H9 (cell line): ENCODE data around the gene ALG14. TPM values are rescaled to one million over a fixed set of nuclear protein-coding genes. Genes with fewer than 3 reads are reported as not detected.

Experiments
- DNase-seq: peaks from one replicate; pipeline ENCODE4 v3.0.0-alpha.2; 2017
- H2AFZ ChIP-seq: one replicate; pipeline ENCODE4 v1.6.1; 2013; ENCODE audit warnings: mild to moderate bottlenecking, low read length, control low read depth, moderate library complexity
- H2AK5ac ChIP-seq: 2 replicates; pipeline ENCODE4 v1.6.1; 2013; ENCODE audit warnings: low read length, control low read depth, mixed read lengths; ENCODE audit not compliant: insufficient read length
- H2BK120ac ChIP-seq: one replicate; pipeline ENCODE4 v1.6.1; 2013; ENCODE audit warnings: low read depth, mild to moderate bottlenecking, low read length, control low read depth, inconsistent platforms; ENCODE audit not compliant: poor library complexity, severe bottlenecking
- H2BK12ac ChIP-seq: 2 replicates; pipeline ENCODE4 v1.6.1; 2013; ENCODE audit warnings: low read length, control low read depth, mixed read lengths, low read depth; ENCODE audit not compliant: insufficient read length
- H2BK15ac ChIP-seq: 2 replicates; pipeline ENCODE4 v1.6.1; 2013; ENCODE audit warnings: low read depth, low read length, control low read depth
- H2BK20ac ChIP-seq: one replicate; pipeline ENCODE4 v1.6.1; 2013; ENCODE audit warnings: low read depth, mild to moderate bottlenecking, low read length, control low read depth, inconsistent platforms; ENCODE audit not compliant: poor library complexity, severe bottlenecking
- H2BK5ac ChIP-seq: 2 replicates; pipeline ENCODE4 v1.6.1; 2013; ENCODE audit warnings: low read length, control low read depth, mixed read lengths; ENCODE audit not compliant: insufficient read length
- H3K14ac ChIP-seq: 2 replicates; pipeline ENCODE4 v1.6.1; 2013; ENCODE audit warnings: low read length, control low read depth; ENCODE audit not compliant: insufficient read depth
- H3K18ac ChIP-seq: 2 replicates; pipeline ENCODE4 v1.6.1; 2013; ENCODE audit warnings: low read depth, mild to moderate bottlenecking, mixed read lengths, low read length, control low read depth; ENCODE audit not compliant: insufficient read length
- H3K23ac ChIP-seq: 2 replicates; pipeline ENCODE4 v1.6.1; 2013; ENCODE audit warnings: low read length, control low read depth, mixed read lengths, low read depth; ENCODE audit not compliant: insufficient read length
- H3K23me2 ChIP-seq: 2 replicates; pipeline ENCODE4 v1.6.1; 2013; ENCODE audit warnings: low read depth, mild to moderate bottlenecking, mixed read lengths, low read length, control low read depth; ENCODE audit not compliant: insufficient read length, poor library complexity, severe bottlenecking
- H3K27ac ChIP-seq: 2 replicates; pipeline ENCODE4 v1.5.1; 2013; ENCODE audit warnings: low read length, control low read depth, mixed read lengths, low read depth; ENCODE audit not compliant: insufficient read length
- H3K27me3 ChIP-seq: 2 replicates; pipeline ENCODE4 v1.6.1; 2013; ENCODE audit warnings: low read length, control low read depth, inconsistent platforms; ENCODE audit not compliant: insufficient read depth
- H3K4ac ChIP-seq: 2 replicates; pipeline ENCODE4 v1.6.1; 2013; ENCODE audit warnings: low read depth, mild to moderate bottlenecking, control low read depth, inconsistent platforms, low read length, moderate library complexity
- H3K4me1 ChIP-seq: 2 replicates; pipeline ENCODE4 v1.6.1; 2013; ENCODE audit warnings: low read length, control low read depth, inconsistent platforms; ENCODE audit not compliant: insufficient read depth
- H3K4me2 ChIP-seq: 2 replicates; pipeline ENCODE4 v1.6.1; 2013; ENCODE audit warnings: low read length, control low read depth, mixed read lengths; ENCODE audit not compliant: insufficient read length, insufficient read depth
- H3K56ac ChIP-seq: 2 replicates; pipeline ENCODE4 v1.6.1; 2013; ENCODE audit warnings: low read depth, mild to moderate bottlenecking, mixed read lengths, low read length, control low read depth; ENCODE audit not compliant: insufficient read length
- H3K79me1 ChIP-seq: 2 replicates; pipeline ENCODE4 v1.6.1; 2013; ENCODE audit warnings: low read depth, mild to moderate bottlenecking, moderate library complexity, low read length, control low read depth, inconsistent platforms; ENCODE audit not compliant: insufficient read depth, poor library complexity, severe bottlenecking
- H3K79me2 ChIP-seq: 2 replicates; pipeline ENCODE4 v1.6.1; 2013; ENCODE audit warnings: low read length, control low read depth, inconsistent platforms; ENCODE audit not compliant: insufficient read depth
- H3K9ac ChIP-seq: 2 replicates; pipeline ENCODE4 v1.6.1; 2013; ENCODE audit warnings: low read length, control low read depth, mixed read lengths; ENCODE audit not compliant: insufficient read length; ENCODE audit errors: extremely low read depth
- H3K9me3 ChIP-seq: one replicate; pipeline ENCODE4 v1.6.1; 2013; ENCODE audit warnings: low read depth, low read length, inconsistent platforms; ENCODE audit not compliant: control insufficient read depth
- H3T11ph ChIP-seq: one replicate; pipeline ENCODE4 v1.6.1; 2013; ENCODE audit warnings: mild to moderate bottlenecking, low read length, control low read depth, inconsistent platforms
- H4K20me1 ChIP-seq: one replicate; pipeline ENCODE4 v1.6.1; 2013; ENCODE audit not compliant: control insufficient read depth, insufficient read length, insufficient read depth
- H4K5ac ChIP-seq: 2 replicates; pipeline ENCODE4 v1.6.1; 2013; ENCODE audit warnings: low read depth, mild to moderate bottlenecking, mixed read lengths, low read length, control low read depth; ENCODE audit not compliant: insufficient read length
- H4K8ac ChIP-seq: replicated peaks from 2 replicates; pipeline ENCODE4 v1.6.1; 2013; ENCODE audit warnings: low read length, control low read depth, mixed read lengths, low read depth; ENCODE audit not compliant: insufficient read length
- H4K91ac ChIP-seq: 2 replicates; pipeline ENCODE4 v1.6.1; 2013; ENCODE audit warnings: low read depth, mild to moderate bottlenecking, moderate library complexity, mixed read lengths, low read length, control low read depth; ENCODE audit not compliant: insufficient read length
- H3K27ac Mint-ChIP-seq, 3 experiments: 2 replicates in 2 of 3; 3 replicates in 1 of 3; pipeline ENCODE4 v1.8.0; 2020 to 2021; ENCODE audit warnings: mixed read lengths in 3 of 3, mild to moderate bottlenecking in 1 of 3, moderate library complexity in 1 of 3
- H3K27me3 Mint-ChIP-seq: 2 replicates; pipeline ENCODE4 v1.8.0; 2021; ENCODE audit warnings: low read depth, mild to moderate bottlenecking, moderate library complexity, mixed read lengths
- H3K36me3 Mint-ChIP-seq, 3 experiments: 2 replicates in 2 of 3; 3 replicates in 1 of 3; pipeline ENCODE4 v1.8.0; 2020 to 2021; ENCODE audit warnings: low read depth in 3 of 3, mixed read lengths in 3 of 3; ENCODE audit not compliant: insufficient read depth in 1 of 3
- H3K4me1 Mint-ChIP-seq, 2 experiments: 2 replicates each; pipeline ENCODE4 v1.8.0; 2020; ENCODE audit warnings: mixed read lengths in 2 of 2
- H3K4me3 Mint-ChIP-seq, 2 experiments: 2 replicates in 1 of 2; 3 replicates in 1 of 2; pipeline ENCODE4 v1.8.0; 2020 to 2021; ENCODE audit warnings: mild to moderate bottlenecking in 2 of 2, mixed read lengths in 2 of 2, moderate library complexity in 1 of 2
- H3K9me3 Mint-ChIP-seq, 2 experiments: 2 replicates in 1 of 2; 3 replicates in 1 of 2; pipeline ENCODE4 v1.8.0; 2020; ENCODE audit warnings: mild to moderate bottlenecking in 2 of 2, mixed read lengths in 2 of 2, moderate library complexity in 1 of 2
- CTCF ChIP-seq: fragments of 200-600 bp; sonication (generic); conservative IDR thresholded peaks from 3 replicates; pipeline ENCODE4 v1.8.0; 2021; ENCODE audit warnings: antibody characterized with exemption, mild to moderate bottlenecking
- total RNA-seq: library from RNA; stranded (reverse); gene quantifications from 2 replicates; pipeline ENCODE4 v1.2.1, GENCODE V29; 2021

ALG14 gene
- total RNA-seq, 1 experiment from 2014 or later, result 2.5 TPM

- H3K18ac ChIP-seq, result no peak overlapping the region
- no peak overlapping the region for H3K4me3 Mint-ChIP-seq
Measured at GRCh38 chr1:95010158-95010557, 62.6 kb downstream of the ALG14 start.

More at GRCh38 chr1:95010158-95010557, 62.6 kb downstream of the ALG14 start:
- H4K5ac ChIP-seq, result no peak overlapping the region
- H2AFZ ChIP-seq, result no peak overlapping the region
- H2BK15ac ChIP-seq, result no peak overlapping the region
- no peaks in the 10 kb centered on the region for H4K20me1 ChIP-seq
- no peak overlapping the region for H4K8ac ChIP-seq
- DNase-seq, result no peak
- no peak overlapping the region for H2BK20ac ChIP-seq
- no peak overlapping the region for H3K4me2 ChIP-seq
- no peak overlapping the region for H3K23ac ChIP-seq
- no peak overlapping the region for H3K4ac ChIP-seq
- H4K91ac ChIP-seq, result no peak overlapping the region
- no peaks in the 10 kb centered on the region for H3K9me3 ChIP-seq
- no peak overlapping the region for H2BK12ac ChIP-seq
- H3K4me1 ChIP-seq, result no peaks in the 10 kb centered on the region
- Mint-ChIP-seq H3K9me3 (no peaks in the 10 kb centered on the region), H3K27me3 (no peaks in the 10 kb centered on the region), H3K27ac (no peak overlapping the region), H3K36me3 (no peaks in the 10 kb centered on the region), H3K4me1 (peaks cover 4 to 5% of the 10 kb centered on the region in 2 experiments; a peak in 2 of 4 replicates)
- H3K9ac ChIP-seq, result no peak overlapping the region
- no peak overlapping the region for H3K14ac ChIP-seq
- no peaks in the 10 kb centered on the region for H3K27me3 ChIP-seq
- H2BK120ac ChIP-seq, result no peak overlapping the region
- H2AK5ac ChIP-seq, result no peak overlapping the region
- no peaks in the 10 kb centered on the region for H3K23me2 ChIP-seq
- H3K27ac ChIP-seq, result no peak overlapping the region
- H3T11ph ChIP-seq, result no peak overlapping the region
- no peak overlapping the region for H3K56ac ChIP-seq
- H2BK5ac ChIP-seq, result no peak overlapping the region
- TF ChIP-seq CTCF, result no peak
- no peaks in the 10 kb centered on the region for H3K79me2 ChIP-seq
- H3K79me1 ChIP-seq, result no peaks in the 10 kb centered on the region
